ENCODE results near the gene SRRM3. TPM values are rescaled to one million over a fixed set of nuclear protein-coding genes. Genes with fewer than 3 reads are reported as not detected.

Gene SRRM3
- total RNA-seq, 4 donors from 2014 or later = 8.0 to 22.4 (median 10.8) TPM

- no peak for DNase-seq
- Histone ChIP-seq H3K4me1 (peaks cover 2 to 18% (median 2%) of the 10 kb centered on the region in 3 donors), H3K27ac (no peak overlapping the region), H3K27me3 (peaks cover 0 to 21% (median 3%) of the 10 kb centered on the region in 4 donors), H3K4me3 (no peak overlapping the region), H3K36me3 (no peaks in the 10 kb centered on the region), H3K9me3 (no peaks in the 10 kb centered on the region)
- TF ChIP-seq CTCF (IDR thresholded peaks at IDR 0.05) (no peak), POLR2A (IDR thresholded peaks at IDR 0.05) (no peak)
- 59 to 86% methylated on average over 4 of the region's 4 CpGs for WGBS, 2 donors
- intact Hi-C loops (cut with DNase I) = no loop called here
Observed at GRCh38 chr7:76254781-76255180, 53.1 kb downstream of the SRRM3 start.

DNA sequence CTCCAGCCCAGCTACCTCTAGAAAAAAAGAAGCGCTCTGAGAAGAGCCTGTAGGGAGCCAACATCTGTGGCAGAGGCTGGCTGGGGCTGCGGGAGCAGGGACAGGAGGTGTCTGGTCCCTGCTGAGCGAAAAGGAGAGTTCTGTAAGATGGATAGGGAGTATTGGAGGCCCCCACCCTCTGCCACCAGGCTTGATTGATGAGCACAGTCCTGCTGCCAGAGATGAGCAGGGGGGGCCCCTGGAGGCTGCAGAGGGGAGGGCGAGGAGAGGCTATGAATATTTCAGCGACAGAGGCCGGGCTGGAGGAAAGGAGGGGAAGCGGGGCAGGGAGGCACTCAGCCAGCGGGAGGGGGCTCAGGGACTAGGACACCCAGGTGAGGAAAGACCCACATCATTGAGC lies 56.3 kb downstream of the SRRM3 start:
- peaks cover 0 to 43% (median 4%) of the 10 kb centered on the region in 4 donors for H3K27me3 ChIP-seq
- H3K27ac ChIP-seq = no peak overlapping the region
- H3K9me3 ChIP-seq = no peaks in the 10 kb centered on the region
- no peak for DNase-seq
- H3K4me3 ChIP-seq = no peak overlapping the region
- TF ChIP-seq CTCF (IDR thresholded peaks at IDR 0.05) (no peak), POLR2A (IDR thresholded peaks at IDR 0.05) (no peak)
- intact Hi-C loops (cut with DNase I) = no loop called here
- peaks cover 3 to 9% (median 7%) of the 10 kb centered on the region in 3 donors for H3K4me1 ChIP-seq
- H3K36me3 ChIP-seq = no peaks in the 10 kb centered on the region
- WGBS, 2 donors = 29 to 35% methylated on average over 7 to 8 of the region's 8 CpGs

- H3K4me3 ChIP-seq = peak overlapping the region in 2 of 4 donors; percentile 31 to 55
- H3K27ac ChIP-seq = no peak overlapping the region
- H3K27me3 ChIP-seq = peaks cover 0 to 43% (median 4%) of the 10 kb centered on the region in 4 donors
- intact Hi-C loops (cut with DNase I) = no loop called here
- no peak for DNase-seq
- 24 to 31% methylated on average over 18 to 20 of the region's 50 CpGs for WGBS, 2 donors
- no peaks in the 10 kb centered on the region for H3K36me3 ChIP-seq
- H3K4me1 ChIP-seq = peaks cover 3 to 9% (median 7%) of the 10 kb centered on the region in 3 donors
- H3K9me3 ChIP-seq = no peaks in the 10 kb centered on the region
- TF ChIP-seq CTCF (IDR thresholded peaks at IDR 0.05) (no peak), POLR2A (IDR thresholded peaks at IDR 0.05) (no peak)
Observed at GRCh38 chr7:76259124-76260093, 57.7 kb downstream of the SRRM3 start.

- DNase-seq = no peak
- TF ChIP-seq CTCF (IDR thresholded peaks at IDR 0.05) (no peak), POLR2A (IDR thresholded peaks at IDR 0.05) (no peak)
- H3K9me3 ChIP-seq = no peaks in the 10 kb centered on the region
- H3K4me1 ChIP-seq = peaks cover 3 to 9% (median 7%) of the 10 kb centered on the region in 3 donors
- intact Hi-C loops (cut with DNase I) = no loop called here
- 13 to 20% methylated on average over 2 to 3 of the region's 28 CpGs for WGBS, 2 donors
- H3K27me3 ChIP-seq = peaks cover 0 to 47% (median 4%) of the 10 kb centered on the region in 4 donors
- H3K4me3 ChIP-seq = peak overlapping the region in 2 of 4 donors; percentile 31 to 55
- H3K36me3 ChIP-seq = no peaks in the 10 kb centered on the region
- no peak overlapping the region for H3K27ac ChIP-seq
Observed at GRCh38 chr7:76260171-76260703, 58.5 kb downstream of the SRRM3 start.

GRCh38 chr7:76261329-76261728 lies 59.6 kb downstream of the SRRM3 start:
- no peak overlapping the region for H3K4me3 ChIP-seq
- WGBS, 2 donors = 100% methylated on average over 1 of the region's 11 CpGs; no CpG with 5 or more reads in 1 of the 2 donors
- H3K4me1 ChIP-seq = peaks cover 3 to 9% (median 7%) of the 10 kb centered on the region in 3 donors
- TF ChIP-seq POLR2A (IDR thresholded peaks at IDR 0.05) = no peak
- no peak for TF ChIP-seq CTCF (IDR thresholded peaks at IDR 0.05)
- no peaks in the 10 kb centered on the region for H3K36me3 ChIP-seq
- DNase-seq = no peak
- H3K27ac ChIP-seq = no peak overlapping the region
- intact Hi-C loops (cut with DNase I) = no loop called here
- H3K9me3 ChIP-seq = no peaks in the 10 kb centered on the region
- peaks cover 0 to 49% (median 4%) of the 10 kb centered on the region in 4 donors for H3K27me3 ChIP-seq

All from esophagus squamous epithelium (tissue), 5 donors.